GM12878 (cell line): Measurements from ENCODE around the gene EPHA10. TPM values are rescaled to one million over a fixed set of nuclear protein-coding genes. Genes with fewer than 3 reads are reported as not detected.

ENCODE experiments used
- ATAC-seq: fragments of 200-7000 bp; cut with Tn5 transposase; 3 replicates; pipeline ENCODE4 v1.9.1; 2020; ENCODE audit warnings: mild to moderate bottlenecking, moderate library complexity
- BruUV-seq: library from RNA; stranded (reverse); fragments of 400-500 nt; replicated peaks from 2 replicates; lab custom pipeline; 2021; lab: Mats Ljungman, UMichigan
- CTCF ChIA-PET: fragments of 300-600 bp; sonication (Branson Sonifier 250); formaldehyde crosslinking; extraction: SDS; loops from one replicate; lab custom pipeline; 2021; ENCODE audit warnings: inconsistent platforms; lab: Yijun Ruan, JAX
- POLR2A ChIA-PET: fragments of 350-600 bp; formaldehyde crosslinking; extraction: SDS; loops from one replicate; lab custom pipeline; 2021; ENCODE audit warnings: inconsistent platforms; lab: Charles Lee
- RAD21 ChIA-PET: fragments of 300-600 bp; sonication (Branson Sonifier 250); formaldehyde crosslinking; loops from one replicate; lab custom pipeline; 2023; ENCODE audit warnings: antibody characterized with exemption; ENCODE audit not compliant: unreplicated experiment; lab: Charles Lee
- SMC1A ChIA-PET: fragments of 300-600 bp; sonication (Branson Sonifier 250); formaldehyde crosslinking; loops from one replicate; lab custom pipeline; 2023; ENCODE audit not compliant: unreplicated experiment, uncharacterized antibody; lab: Charles Lee
- DNase-seq: peaks from one replicate; pipeline ENCODE4 v3.0.0-alpha.2; 2011; ENCODE audit warnings: low read depth, low spot score
- FAIRE-seq: peaks from 3 replicates; lab custom pipeline; 2011; peaks lifted over from hg19 to GRCh38; lab: Jason Lieb, UNC
- H2AFZ ChIP-seq: 2 replicates; pipeline ENCODE4 v1.6.0; 2011; ENCODE audit warnings: low read depth, low read length, control low read depth; ENCODE audit not compliant: control insufficient read depth
- H3K27ac ChIP-seq: 2 replicates; pipeline ENCODE4 v1.5.1; 2011; ENCODE audit warnings: control low read depth; ENCODE audit not compliant: control insufficient read depth, insufficient read depth
- H3K27me3 ChIP-seq, 2 experiments: replicated peaks in 1 of 2; 2 replicates each; pipeline versions ENCODE4 v1.6.0 to v1.6.1; 2011; ENCODE audit warnings: low read length in 1 of 2; ENCODE audit not compliant: control insufficient read depth in 2 of 2, insufficient read depth in 2 of 2
- H3K36me3 ChIP-seq, 2 experiments: 2 replicates each; pipeline ENCODE4 v1.5.1; 2011; ENCODE audit warnings: low read length in 1 of 2; ENCODE audit not compliant: control insufficient read depth in 2 of 2, insufficient read depth in 2 of 2
- H3K4me1 ChIP-seq: 2 replicates; pipeline ENCODE4 v1.6.1; 2011; ENCODE audit warnings: mild to moderate bottlenecking, low read length, moderate library complexity, mixed read lengths; ENCODE audit not compliant: control insufficient read depth, insufficient read depth
- H3K4me2 ChIP-seq: 2 replicates; pipeline ENCODE4 v1.6.0; 2011; ENCODE audit warnings: control low read depth; ENCODE audit not compliant: control insufficient read depth, insufficient read depth
- H3K4me3 ChIP-seq: fragments of 200-600 bp; sonication (generic); 2 replicates; pipeline ENCODE4 v1.5.1; 2016
- H3K79me2 ChIP-seq: 2 replicates; pipeline ENCODE4 v1.6.0; 2011; ENCODE audit warnings: low read length; ENCODE audit not compliant: control insufficient read depth, insufficient read depth
- H3K9ac ChIP-seq: 2 replicates; pipeline ENCODE4 v1.8.0; 2011; ENCODE audit warnings: low read length, control low read depth, mixed read lengths; ENCODE audit not compliant: control insufficient read depth, insufficient read depth
- H3K9me3 ChIP-seq: replicated peaks from 3 replicates; pipeline ENCODE4 v1.5.1; 2011; ENCODE audit warnings: mild to moderate bottlenecking, low read length; ENCODE audit not compliant: control insufficient read depth, insufficient read depth
- H4K20me1 ChIP-seq: 2 replicates; pipeline ENCODE4 v1.6.0; 2011; ENCODE audit not compliant: control insufficient read depth, insufficient read depth
- EED ChIP-seq: sonication (generic); IDR thresholded peaks from 2 replicates; pipeline ENCODE4 v1.6.1; 2016; ENCODE audit warnings: antibody characterized with exemption, low read depth
- HCFC1 ChIP-seq: fragments of 150-350 bp; IDR thresholded peaks from 2 replicates; pipeline ENCODE4 v1.6.1; 2014; ENCODE audit warnings: low read length
- HDAC6 ChIP-seq: fragments of 200-600 bp; sonication (generic); IDR thresholded peaks from one replicate; pipeline ENCODE4 v1.8.0; 2017; ENCODE audit warnings: antibody characterized with exemption; ENCODE audit not compliant: unreplicated experiment
- JUNB ChIP-seq: IDR thresholded peaks from 2 replicates; pipeline ENCODE4 v1.6.1; 2016; ENCODE audit warnings: antibody characterized with exemption, mild to moderate bottlenecking
- MLLT1 ChIP-seq: fragments of 450-650 bp; IDR thresholded peaks from 2 replicates; pipeline ENCODE4 v1.6.1; 2016; ENCODE audit warnings: mild to moderate bottlenecking
- MYC ChIP-seq: IDR thresholded peaks from 2 replicates; pipeline ENCODE4 v1.6.1; 2011; ENCODE audit warnings: mild to moderate bottlenecking, low read length, moderate library complexity, inconsistent platforms; ENCODE audit not compliant: insufficient read depth, insufficient replicate concordance, insufficient read length, severe bottlenecking
- NBN ChIP-seq: fragments of 450-650 bp; IDR thresholded peaks from 2 replicates; pipeline ENCODE4 v1.6.1; 2016
- NRF1 ChIP-seq: conservative IDR thresholded peaks from 2 replicates; pipeline ENCODE4 v1.6.1; 2011; ENCODE audit warnings: mild to moderate bottlenecking, low read depth, low read length, improper control_type of control experiment
- RB1 ChIP-seq: fragments of 450-650 bp; formaldehyde crosslinking; IDR thresholded peaks from 2 replicates; pipeline ENCODE4 v1.6.1; 2017; ENCODE audit warnings: mild to moderate bottlenecking, borderline replicate concordance
- SMAD1 ChIP-seq: fragments of 450-650 bp; IDR thresholded peaks from 2 replicates; pipeline ENCODE4 v1.6.1; 2018; ENCODE audit warnings: mild to moderate bottlenecking, low read depth; ENCODE audit not compliant: partially characterized antibody
- SMC3 ChIP-seq: IDR thresholded peaks from 2 replicates; pipeline ENCODE4 v1.6.1; 2011; ENCODE audit warnings: low read length, improper control_type of control experiment, borderline replicate concordance
- SP1 ChIP-seq: IDR thresholded peaks from one replicate; pipeline ENCODE4 v1.6.1; 2011; ENCODE audit warnings: low read depth, low read length
- SREBF1 ChIP-seq: IDR thresholded peaks from 2 replicates; pipeline ENCODE4 v1.6.1; 2012; ENCODE audit warnings: mild to moderate bottlenecking, low read length
- SUZ12 ChIP-seq: fragments of 200-600 bp; sonication (generic); IDR thresholded peaks from one replicate; pipeline ENCODE4 v1.6.1; 2018; ENCODE audit warnings: antibody characterized with exemption, mild to moderate bottlenecking; ENCODE audit not compliant: unreplicated experiment
- USF2 ChIP-seq: IDR thresholded peaks from 2 replicates; pipeline ENCODE4 v1.6.1; 2011; ENCODE audit warnings: low read depth, low read length, improper control_type of control experiment, borderline replicate concordance
- YBX1 ChIP-seq: fragments of 450-650 bp; IDR thresholded peaks from 2 replicates; pipeline ENCODE4 v1.6.1; 2016; ENCODE audit warnings: antibody characterized with exemption
- ZNF24 ChIP-seq: fragments of 450-650 bp; IDR thresholded peaks from 2 replicates; pipeline ENCODE4 v1.6.1; 2017; ENCODE audit warnings: antibody characterized with exemption, mild to moderate bottlenecking
- ZNF687 ChIP-seq: fragments of 450-650 bp; IDR thresholded peaks from 2 replicates; pipeline ENCODE4 v1.6.1; 2017; ENCODE audit warnings: mild to moderate bottlenecking, moderate library complexity
- WGBS: methylation state at CpG from one replicate; pipeline ENCODE4 v1.1.6; 2016; ENCODE audit warnings: low lambda C conversion rate; ENCODE audit not compliant: insufficient replicate concordance, insufficient coverage; ENCODE audit errors: missing lambda C conversion rate; 5-methylcytosine and 5-hydroxymethylcytosine counted together
- in situ Hi-C: fragments of 300-500 bp; cut with MboI; formaldehyde crosslinking; loops from 9 replicates; pipeline ENCODE4 v1.14.3; 2018; ENCODE audit warnings: mixed read lengths
- intact Hi-C: fragments of 100-400 bp; cut with micrococcal nuclease; formaldehyde crosslinking; loops from one replicate; pipeline ENCODE4 v1.14.2; 2022; ENCODE audit not compliant: unreplicated experiment
- polyA plus RNA-seq, 11 experiments: library from polyadenylated mRNA; depleted of rRNA in 4 of 11; unstranded in 6 of 11; stranded (reverse) in 5 of 11; fragments of >200 nt; fragmentation: Nextera tagmentation in 4 of 11; fragmentation: Illumina TruSeq in 1 of 11; extraction: Ambion mirVana in 4 of 11; extraction: Trizol in 1 of 11; gene quantifications; 1 replicate in 1 of 11; 2 replicates in 10 of 11; pipeline versions ENCODE4 v1.2.1 to v1.2.3, GENCODE V29; 2011 to 2016; ENCODE audit warnings: inconsistent platforms in 2 of 11, missing spikeins in 2 of 11, low read depth in 1 of 11
- total RNA-seq, 4 experiments: library from RNA; depleted of rRNA in 3 of 4; stranded (reverse); fragments of >200 nt in 3 of 4; fragmentation: Illumina TruSeq in 1 of 4; extraction: Trizol in 1 of 4; gene quantifications; 2 replicates each; pipeline versions ENCODE4 v1.2.1 to v1.2.3, GENCODE V29; 2013 to 2021
- TF ChIP-seq, protein P1 (sequence below): fragments of 450-650 bp; IDR thresholded peaks from 2 replicates; pipeline ENCODE4 v1.6.1; 2018; ENCODE audit warnings: borderline replicate concordance, mild to moderate bottlenecking; ENCODE audit not compliant: partially characterized antibody

EPHA10 gene
- total and polyA plus RNA-seq, 10 of the 15 experiments (the other 5 are each of a cell fraction or from before 2014, with no cell fraction given): 0.05 to 0.06 TPM; not detected in 8

DNA sequence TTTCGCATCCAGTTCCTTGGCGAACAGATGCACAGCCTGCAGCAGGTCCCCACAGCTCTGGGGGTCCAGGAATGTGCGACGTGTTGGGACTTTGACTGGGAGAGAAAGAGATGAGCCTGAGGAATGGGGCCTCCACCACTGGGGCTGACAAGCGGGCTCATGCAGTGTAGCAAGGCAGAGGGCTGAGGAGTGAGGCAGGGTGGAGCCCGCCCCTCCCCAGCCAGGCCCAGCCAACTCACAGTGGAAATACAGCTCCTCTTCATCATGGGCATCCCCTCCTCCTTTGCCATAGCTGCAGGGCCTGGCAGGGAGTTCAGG is 41.9 kb downstream of the EPHA10 start:
- in situ Hi-C loops: no loop called here
- H3K4me1 ChIP-seq: no peaks in the 10 kb centered on the region
- SMC1A ChIA-PET: no interaction called here
- H2AFZ ChIP-seq: no peak overlapping the region
- intact Hi-C loops: no loop called here
- no peak overlapping the region for H3K4me3 ChIP-seq
- RAD21 ChIA-PET: no interaction called here
- no peaks in the 10 kb centered on the region for H3K9me3 ChIP-seq
- CTCF ChIA-PET: no interaction called here
- 52% methylated on average over 6 of the region's 6 CpGs for WGBS
- no peak overlapping the region for H3K27ac ChIP-seq
- H3K27me3 ChIP-seq: peaks cover 0 to 1% of the 10 kb centered on the region in 2 experiments; a peak in 1 of 4 replicates
- DNase-seq: no peak
- no peak for FAIRE-seq
- POLR2A ChIA-PET: no interaction called here
- no peaks in the 10 kb centered on the region for H3K36me3 ChIP-seq
- H3K4me2 ChIP-seq: no peak overlapping the region
- no peak overlapping the region for H3K9ac ChIP-seq
- no peaks in the 10 kb centered on the region for H3K79me2 ChIP-seq
- no peaks in the 10 kb centered on the region for H4K20me1 ChIP-seq
- no TSS peak for BruUV-seq
- no peak for ATAC-seq
- TF ChIP-seq SUZ12 (no peak), SMAD1 (no peak), USF2 (no peak), MLLT1 (no peak), YBX1 (no peak), RB1 (no peak), SP1 (no peak), SREBF1 (no peak), HDAC6 (no peak), SMC3 (no peak), ZNF687 (no peak), ZNF24 (no peak), JUNB (no peak), NBN (no peak), MYC (no peak), NRF1 (no peak), HCFC1 (no peak), EED (no peak)
- TF ChIP-seq, protein P1, sequence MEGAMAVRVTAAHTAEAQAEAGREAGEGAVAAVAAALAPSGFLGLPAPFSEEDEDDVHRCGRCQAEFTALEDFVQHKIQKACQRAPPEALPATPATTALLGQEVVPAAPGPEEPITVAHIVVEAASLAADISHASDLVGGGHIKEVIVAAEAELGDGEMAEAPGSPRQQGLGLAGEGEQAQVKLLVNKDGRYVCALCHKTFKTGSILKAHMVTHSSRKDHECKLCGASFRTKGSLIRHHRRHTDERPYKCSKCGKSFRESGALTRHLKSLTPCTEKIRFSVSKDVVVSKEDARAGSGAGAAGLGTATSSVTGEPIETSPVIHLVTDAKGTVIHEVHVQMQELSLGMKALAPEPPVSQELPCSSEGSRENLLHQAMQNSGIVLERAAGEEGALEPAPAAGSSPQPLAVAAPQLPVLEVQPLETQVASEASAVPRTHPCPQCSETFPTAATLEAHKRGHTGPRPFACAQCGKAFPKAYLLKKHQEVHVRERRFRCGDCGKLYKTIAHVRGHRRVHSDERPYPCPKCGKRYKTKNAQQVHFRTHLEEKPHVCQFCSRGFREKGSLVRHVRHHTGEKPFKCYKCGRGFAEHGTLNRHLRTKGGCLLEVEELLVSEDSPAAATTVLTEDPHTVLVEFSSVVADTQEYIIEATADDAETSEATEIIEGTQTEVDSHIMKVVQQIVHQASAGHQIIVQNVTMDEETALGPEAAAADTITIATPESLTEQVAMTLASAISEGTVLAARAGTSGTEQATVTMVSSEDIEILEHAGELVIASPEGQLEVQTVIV: no peak
